Loucy (cell line): ENCODE results near the gene LPP.

Source experiments
- H2AFZ ChIP-seq: fragments of 200-600 bp; sonication (generic); 2 replicates; pipeline ENCODE4 v1.6.0; 2016; ENCODE audit warnings: antibody characterized with exemption, mild to moderate bottlenecking, low read length, moderate library complexity
- H3F3A ChIP-seq: fragments of 200-600 bp; 2 replicates; pipeline ENCODE4 v1.6.0; 2016; ENCODE audit warnings: antibody characterized with exemption, low read depth, mild to moderate bottlenecking
- H3K27me3 ChIP-seq: fragments of 200-600 bp; sonication (generic); 2 replicates; pipeline ENCODE4 v1.6.1; 2014; ENCODE audit warnings: low read length, mild to moderate bottlenecking; ENCODE audit not compliant: insufficient read depth, poor library complexity, severe bottlenecking
- H3K36me3 ChIP-seq: fragments of 200-600 bp; sonication (generic); 2 replicates; pipeline ENCODE4 v1.6.1; 2016; ENCODE audit warnings: low read length; ENCODE audit not compliant: insufficient read depth
- H3K4me1 ChIP-seq: fragments of 200-600 bp; sonication (generic); 2 replicates; pipeline ENCODE4 v1.5.1; 2014; ENCODE audit warnings: low read length, mild to moderate bottlenecking; ENCODE audit not compliant: insufficient read depth, poor library complexity, severe bottlenecking
- H3K4me2 ChIP-seq: fragments of 200-600 bp; sonication (generic); 2 replicates; pipeline ENCODE4 v1.6.0; 2014; ENCODE audit warnings: antibody characterized with exemption, low read length, low read depth, mild to moderate bottlenecking; ENCODE audit not compliant: poor library complexity, severe bottlenecking
- H3K4me3 ChIP-seq: fragments of 200-600 bp; sonication (generic); 2 replicates; pipeline ENCODE4 v1.5.1; 2014; ENCODE audit warnings: low read length, mild to moderate bottlenecking, mixed read lengths; ENCODE audit not compliant: poor library complexity, severe bottlenecking
- H3K79me2 ChIP-seq: fragments of 200-600 bp; sonication (generic); 2 replicates; pipeline ENCODE4 v1.6.1; 2014; ENCODE audit warnings: low read length; ENCODE audit not compliant: insufficient read depth
- H3K9ac ChIP-seq: fragments of 200-600 bp; sonication (generic); 2 replicates; pipeline ENCODE4 v1.6.0; 2014; ENCODE audit warnings: mild to moderate bottlenecking, low read depth, low read length, moderate library complexity; ENCODE audit not compliant: poor library complexity, severe bottlenecking
- H3K9me2 ChIP-seq: fragments of 200-600 bp; sonication (generic); replicated peaks from 2 replicates; pipeline ENCODE4 v1.6.1; 2016; ENCODE audit warnings: low read depth, low read length, mixed read lengths
- H3K9me3 ChIP-seq: fragments of 200-600 bp; sonication (generic); 2 replicates; pipeline ENCODE4 v1.6.1; 2014; ENCODE audit warnings: mild to moderate bottlenecking, antibody characterized with exemption, low read length, low read depth; ENCODE audit not compliant: insufficient read depth
- H4K20me1 ChIP-seq: fragments of 200-600 bp; sonication (generic); 2 replicates; pipeline ENCODE4 v1.6.0; 2014; ENCODE audit warnings: antibody characterized with exemption, low read length, mild to moderate bottlenecking; ENCODE audit not compliant: insufficient read depth, poor library complexity, severe bottlenecking
- EZH2phosphoT487 ChIP-seq: fragments of 200-600 bp; IDR thresholded peaks from 2 replicates; pipeline ENCODE4 v1.6.1; 2018; ENCODE audit warnings: antibody characterized with exemption, mild to moderate bottlenecking, moderate library complexity, borderline replicate concordance
- TF ChIP-seq, protein P1 (sequence below): fragments of 200-600 bp; sonication (generic); conservative IDR thresholded peaks from 2 replicates; pipeline ENCODE4 v1.5.1; 2014; ENCODE audit warnings: mild to moderate bottlenecking, antibody characterized with exemption, low read length

Gene LPP

DNA sequence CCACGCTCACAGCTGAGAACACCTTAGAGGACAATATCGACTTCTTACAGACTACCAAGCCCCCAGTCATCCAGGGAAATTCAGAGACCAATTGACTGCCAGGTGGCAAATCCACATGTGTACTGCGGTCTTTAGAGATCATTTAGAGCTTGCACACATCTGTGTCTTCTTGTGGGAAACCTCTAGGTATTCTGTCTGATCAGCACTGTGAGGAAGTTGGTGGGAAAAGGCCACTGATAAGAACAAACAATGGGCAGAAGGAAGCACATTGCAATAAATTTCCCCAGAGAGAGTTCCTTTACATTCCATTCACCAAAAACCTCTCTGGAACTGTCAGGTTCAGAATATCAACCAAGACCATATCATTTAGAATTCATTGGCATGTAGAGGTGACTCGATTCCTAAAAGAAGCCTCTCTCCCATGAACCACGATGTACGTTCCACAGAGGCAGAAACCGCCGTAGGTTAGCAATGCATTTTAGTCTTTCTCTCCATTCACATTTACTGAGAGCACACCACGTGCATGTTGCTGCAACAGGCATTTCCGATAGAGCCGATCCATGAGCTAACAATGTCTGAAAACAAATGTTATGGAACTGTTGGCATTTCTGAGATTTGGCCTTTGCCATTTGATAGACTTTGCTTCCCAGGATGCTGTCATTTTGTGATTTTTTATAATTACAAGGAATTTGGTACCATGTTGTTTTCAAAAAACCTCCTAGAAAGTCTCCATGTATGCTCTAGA is 730.5 kb downstream of the LPP start:
- no peaks in the 10 kb centered on the region for H3K36me3 ChIP-seq
- H3K9ac ChIP-seq = no peak overlapping the region
- no peak overlapping the region for H3K4me3 ChIP-seq
- H3F3A ChIP-seq = no peaks in the 10 kb centered on the region
- no peaks in the 10 kb centered on the region for H3K27me3 ChIP-seq
- no peaks in the 10 kb centered on the region for H3K79me2 ChIP-seq
- no peaks in the 10 kb centered on the region for H3K4me1 ChIP-seq
- TF ChIP-seq, protein P1, sequence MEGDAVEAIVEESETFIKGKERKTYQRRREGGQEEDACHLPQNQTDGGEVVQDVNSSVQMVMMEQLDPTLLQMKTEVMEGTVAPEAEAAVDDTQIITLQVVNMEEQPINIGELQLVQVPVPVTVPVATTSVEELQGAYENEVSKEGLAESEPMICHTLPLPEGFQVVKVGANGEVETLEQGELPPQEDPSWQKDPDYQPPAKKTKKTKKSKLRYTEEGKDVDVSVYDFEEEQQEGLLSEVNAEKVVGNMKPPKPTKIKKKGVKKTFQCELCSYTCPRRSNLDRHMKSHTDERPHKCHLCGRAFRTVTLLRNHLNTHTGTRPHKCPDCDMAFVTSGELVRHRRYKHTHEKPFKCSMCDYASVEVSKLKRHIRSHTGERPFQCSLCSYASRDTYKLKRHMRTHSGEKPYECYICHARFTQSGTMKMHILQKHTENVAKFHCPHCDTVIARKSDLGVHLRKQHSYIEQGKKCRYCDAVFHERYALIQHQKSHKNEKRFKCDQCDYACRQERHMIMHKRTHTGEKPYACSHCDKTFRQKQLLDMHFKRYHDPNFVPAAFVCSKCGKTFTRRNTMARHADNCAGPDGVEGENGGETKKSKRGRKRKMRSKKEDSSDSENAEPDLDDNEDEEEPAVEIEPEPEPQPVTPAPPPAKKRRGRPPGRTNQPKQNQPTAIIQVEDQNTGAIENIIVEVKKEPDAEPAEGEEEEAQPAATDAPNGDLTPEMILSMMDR = no peak
- TF ChIP-seq EZH2phosphoT487 = no peak
- H2AFZ ChIP-seq = no peak overlapping the region
- no peaks in the 10 kb centered on the region for H3K9me3 ChIP-seq
- no peaks in the 10 kb centered on the region for H3K9me2 ChIP-seq
- H3K4me2 ChIP-seq = no peak overlapping the region
- H4K20me1 ChIP-seq = no peaks in the 10 kb centered on the region

DNA sequence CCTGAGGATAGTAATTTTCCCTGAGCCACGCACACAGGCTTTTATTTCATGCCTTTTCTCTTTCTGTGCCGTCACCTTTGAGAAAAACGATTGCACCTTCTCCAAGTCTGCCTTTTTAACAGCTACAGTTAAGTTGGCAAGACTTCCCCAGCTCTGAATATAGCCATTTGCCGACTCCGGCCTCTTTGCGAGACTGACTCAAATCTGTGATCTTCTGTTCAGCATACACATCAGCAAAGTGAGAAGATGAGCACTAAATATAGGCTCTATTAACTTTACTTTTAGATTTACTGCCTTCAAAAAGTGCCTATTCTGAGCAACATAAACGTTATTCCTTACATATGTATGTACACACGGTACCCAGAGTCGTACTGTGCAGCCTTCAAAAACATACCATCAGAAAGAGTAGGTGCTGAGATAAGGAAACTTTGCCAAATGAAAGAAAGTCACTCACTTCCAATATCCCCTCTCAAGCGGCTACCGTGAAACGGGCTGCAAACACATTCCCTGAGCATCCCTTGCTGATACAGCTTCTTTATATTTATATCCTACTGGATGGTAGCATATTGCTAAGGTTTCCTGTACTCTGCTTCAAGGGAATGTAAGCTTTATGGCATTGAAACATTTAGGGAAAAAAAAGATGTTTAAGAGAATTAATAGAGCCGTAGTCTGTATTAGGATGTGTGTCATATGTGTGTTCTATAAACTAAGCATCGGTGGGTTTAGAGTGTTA is 734.5 kb downstream of the LPP start:
- H3K27me3 ChIP-seq = no peaks in the 10 kb centered on the region
- no peaks in the 10 kb centered on the region for H3K79me2 ChIP-seq
- H2AFZ ChIP-seq = no peak overlapping the region
- no peaks in the 10 kb centered on the region for H3F3A ChIP-seq
- no peaks in the 10 kb centered on the region for H3K9me2 ChIP-seq
- H3K36me3 ChIP-seq = no peaks in the 10 kb centered on the region
- no peak overlapping the region for H3K4me2 ChIP-seq
- H4K20me1 ChIP-seq = no peaks in the 10 kb centered on the region
- no peak overlapping the region for H3K4me3 ChIP-seq
- no peaks in the 10 kb centered on the region for H3K4me1 ChIP-seq
- H3K9ac ChIP-seq = no peak overlapping the region
- TF ChIP-seq, protein P1 = no peak
- TF ChIP-seq EZH2phosphoT487 = no peak
- no peaks in the 10 kb centered on the region for H3K9me3 ChIP-seq

DNA sequence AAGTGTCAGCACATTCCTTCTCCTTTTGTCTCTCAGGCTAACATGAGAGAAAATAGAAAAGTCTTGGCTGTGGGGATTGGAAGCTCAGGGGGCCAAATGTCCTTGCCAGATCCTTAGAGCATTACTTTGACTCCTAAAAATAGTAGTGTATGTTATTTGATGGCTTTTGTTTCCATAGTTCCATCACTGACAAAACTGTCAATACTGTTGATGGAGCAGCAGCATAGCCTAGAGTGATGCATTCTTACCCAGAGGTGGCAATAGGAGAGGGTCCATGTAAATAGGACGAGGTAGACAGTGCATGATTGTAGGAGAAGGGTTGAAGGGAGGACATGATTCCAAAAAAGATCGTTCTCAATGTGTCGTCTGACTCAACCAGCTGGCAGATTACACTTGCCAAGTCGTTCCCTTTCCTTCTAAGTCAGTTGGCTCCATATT is 735.1 kb downstream of the LPP start:
- Histone ChIP-seq H2AFZ (no peak overlapping the region), H3K4me2 (no peak overlapping the region), H4K20me1 (no peaks in the 10 kb centered on the region), H3K4me1 (no peaks in the 10 kb centered on the region), H3K9ac (no peak overlapping the region), H3K4me3 (no peak overlapping the region), H3F3A (no peaks in the 10 kb centered on the region), H3K9me2 (no peaks in the 10 kb centered on the region), H3K27me3 (no peaks in the 10 kb centered on the region), H3K9me3 (no peaks in the 10 kb centered on the region), H3K79me2 (no peaks in the 10 kb centered on the region), H3K36me3 (no peaks in the 10 kb centered on the region)
- no peak for TF ChIP-seq EZH2phosphoT487
- TF ChIP-seq, protein P1 = no peak
